Measurements from ENCODE around the gene LRRFIP1.

- TF ChIP-seq EP300 (IDR thresholded peaks at IDR 0.05; ENCODE audit: borderline replicate concordance), result no peak
- TF ChIP-seq RAD21 (IDR thresholded peaks at IDR 0.05; ENCODE audit: low read depth), result no peak
- no peak for TF ChIP-seq REST (IDR thresholded peaks at IDR 0.05; ENCODE audit: low read depth)
- TF ChIP-seq ZBTB7A (IDR thresholded peaks at IDR 0.05; ENCODE audit: low read depth), result no peak
- TF ChIP-seq USF1 (IDR thresholded peaks at IDR 0.05), result no peak
- no peak for TF ChIP-seq TAF1 (IDR thresholded peaks at IDR 0.05; ENCODE audit: low read depth)
- no peak for TF ChIP-seq CREB1 (IDR thresholded peaks at IDR 0.05; ENCODE audit: low read depth)
- TF ChIP-seq TCF12 (IDR thresholded peaks at IDR 0.05; ENCODE audit: low read depth), result no peak
- TF ChIP-seq EGR1 (IDR thresholded peaks at IDR 0.05), result no peak
- no peak for TF ChIP-seq CEBPB (IDR thresholded peaks at IDR 0.05)
- no peak for TF ChIP-seq FOXM1 (IDR thresholded peaks at IDR 0.05; ENCODE audit: borderline replicate concordance, low read depth)
- no peak for TF ChIP-seq TEAD4 (IDR thresholded peaks at IDR 0.05)
- no peak for TF ChIP-seq YY1 (IDR thresholded peaks at IDR 0.05; ENCODE audit: low read depth)
Observed at GRCh38 chr2:237739101-237739500, 111.7 kb downstream of the LRRFIP1 start.
